HEK293 (cell line): ENCODE measurements around the gene ZNF221.

Experiments
- FEZF1 ChIP-seq: fragments of 450-650 bp; formaldehyde crosslinking; IDR thresholded peaks from 2 replicates; pipeline ENCODE4 v1.5.1; 2016; ENCODE audit warnings: missing biosample characterization, missing genetic modification characterization
- IKZF3 ChIP-seq: fragments of 450-650 bp; IDR thresholded peaks from 2 replicates; pipeline ENCODE4 v1.5.0; 2018; ENCODE audit warnings: missing biosample characterization, mild to moderate bottlenecking, missing genetic modification characterization, moderate library complexity
- KLF1 ChIP-seq: fragments of 450-650 bp; formaldehyde crosslinking; IDR thresholded peaks from 2 replicates; pipeline ENCODE4 v1.5.1; 2016; ENCODE audit warnings: missing biosample characterization, missing genetic modification characterization
- KLF10 ChIP-seq: fragments of 450-650 bp; IDR thresholded peaks from 2 replicates; pipeline ENCODE4 v1.5.1; 2018; ENCODE audit warnings: missing biosample characterization, mild to moderate bottlenecking, missing genetic modification characterization
- REPIN1 ChIP-seq: fragments of 450-650 bp; formaldehyde crosslinking; IDR thresholded peaks from 2 replicates; pipeline ENCODE4 v1.5.1; 2017; ENCODE audit warnings: missing biosample characterization, missing genetic modification characterization, low read depth
- SP7 ChIP-seq: fragments of 450-650 bp; formaldehyde crosslinking; IDR thresholded peaks from 2 replicates; pipeline ENCODE4 v1.5.1; 2016; ENCODE audit warnings: missing biosample characterization, missing genetic modification characterization
- TRIM28 ChIP-seq: IDR thresholded peaks from 2 replicates; pipeline ENCODE4 v1.6.1; 2011; ENCODE audit warnings: low read length, control low read depth, borderline replicate concordance
- WT1 ChIP-seq: fragments of 450-650 bp; formaldehyde crosslinking; IDR thresholded peaks from 2 replicates; pipeline ENCODE4 v1.5.1; 2016; ENCODE audit warnings: missing biosample characterization, missing genetic modification characterization
- ZFP69B ChIP-seq: fragments of 450-650 bp; formaldehyde crosslinking; IDR thresholded peaks from 2 replicates; pipeline ENCODE4 v1.5.1; 2016; ENCODE audit warnings: missing biosample characterization, missing genetic modification characterization
- ZNF16 ChIP-seq: fragments of 450-650 bp; formaldehyde crosslinking; IDR thresholded peaks from 2 replicates; pipeline ENCODE4 v1.5.1; 2016; ENCODE audit warnings: low read depth, missing biosample characterization, missing genetic modification characterization
- ZNF175 ChIP-seq: fragments of 450-650 bp; formaldehyde crosslinking; IDR thresholded peaks from 2 replicates; pipeline ENCODE4 v1.5.1; 2016; ENCODE audit warnings: missing biosample characterization, missing genetic modification characterization
- ZNF221 ChIP-seq: fragments of 450-650 bp; formaldehyde crosslinking; IDR thresholded peaks from 2 replicates; pipeline ENCODE4 v1.5.1; 2017; ENCODE audit warnings: missing biosample characterization, missing genetic modification characterization, borderline replicate concordance
- ZNF394 ChIP-seq: fragments of 450-650 bp; formaldehyde crosslinking; IDR thresholded peaks from 2 replicates; pipeline ENCODE4 v1.5.1; 2016; ENCODE audit warnings: missing biosample characterization, missing genetic modification characterization, mild to moderate bottlenecking, moderate library complexity, borderline replicate concordance
- ZNF48 ChIP-seq: fragments of 450-650 bp; formaldehyde crosslinking; IDR thresholded peaks from 2 replicates; pipeline ENCODE4 v1.5.1; 2016; ENCODE audit warnings: missing biosample characterization, missing genetic modification characterization
- ZNF544 ChIP-seq: fragments of 450-650 bp; formaldehyde crosslinking; IDR thresholded peaks from 2 replicates; pipeline ENCODE4 v1.5.0; 2017; ENCODE audit warnings: missing biosample characterization, missing genetic modification characterization
- ZNF600 ChIP-seq: fragments of 450-650 bp; formaldehyde crosslinking; IDR thresholded peaks from 2 replicates; pipeline ENCODE4 v1.5.1; 2016; ENCODE audit warnings: missing biosample characterization, missing genetic modification characterization
- ZNF623 ChIP-seq: fragments of 450-650 bp; formaldehyde crosslinking; IDR thresholded peaks from 2 replicates; pipeline ENCODE4 v1.5.1; 2016; ENCODE audit warnings: missing biosample characterization, missing genetic modification characterization
- ZNF747 ChIP-seq: fragments of 450-650 bp; formaldehyde crosslinking; IDR thresholded peaks from 2 replicates; pipeline ENCODE4 v1.5.1; 2016; ENCODE audit warnings: missing biosample characterization, missing genetic modification characterization
- ZNF785 ChIP-seq: fragments of 450-650 bp; formaldehyde crosslinking; IDR thresholded peaks from 2 replicates; pipeline ENCODE4 v1.5.1; 2016; ENCODE audit warnings: missing biosample characterization, missing genetic modification characterization
- ZNF791 ChIP-seq: fragments of 450-650 bp; formaldehyde crosslinking; IDR thresholded peaks from 2 replicates; pipeline ENCODE4 v1.5.1; 2016; ENCODE audit warnings: missing biosample characterization, missing genetic modification characterization
- TF ChIP-seq, protein P1 (sequence below): fragments of 450-650 bp; formaldehyde crosslinking; IDR thresholded peaks from 2 replicates; pipeline ENCODE4 v1.5.1; 2016; ENCODE audit warnings: missing biosample characterization, missing genetic modification characterization
- TF ChIP-seq, protein P2 (sequence below): fragments of 450-650 bp; formaldehyde crosslinking; IDR thresholded peaks from 2 replicates; pipeline ENCODE4 v1.5.1; 2017; ENCODE audit warnings: missing biosample characterization, missing genetic modification characterization
- TF ChIP-seq, protein P3 (sequence below): fragments of 450-650 bp; IDR thresholded peaks from 2 replicates; pipeline ENCODE4 v1.5.1; 2018; ENCODE audit warnings: missing biosample characterization, mild to moderate bottlenecking, missing genetic modification characterization
- TF ChIP-seq, protein P4 (sequence below): fragments of 450-650 bp; formaldehyde crosslinking; IDR thresholded peaks from 2 replicates; pipeline ENCODE4 v1.5.1; 2017; ENCODE audit warnings: missing biosample characterization, missing genetic modification characterization
- TF ChIP-seq, protein P5 (sequence below): fragments of 450-650 bp; formaldehyde crosslinking; optimal IDR thresholded peaks from 2 replicates; pipeline ENCODE3; 2016; ENCODE audit warnings: missing biosample characterization, mild to moderate bottlenecking, missing genetic modification characterization
- TF ChIP-seq, protein P6 (sequence below): fragments of 450-650 bp; formaldehyde crosslinking; IDR thresholded peaks from 2 replicates; pipeline ENCODE4 v1.5.1; 2016; ENCODE audit warnings: missing biosample characterization, missing genetic modification characterization
- TF ChIP-seq, protein P7 (sequence below): fragments of 450-650 bp; formaldehyde crosslinking; conservative IDR thresholded peaks from 2 replicates; pipeline ENCODE4 v1.5.1; 2016; ENCODE audit warnings: low read depth, missing biosample characterization, missing genetic modification characterization

Gene ZNF221

DNA sequence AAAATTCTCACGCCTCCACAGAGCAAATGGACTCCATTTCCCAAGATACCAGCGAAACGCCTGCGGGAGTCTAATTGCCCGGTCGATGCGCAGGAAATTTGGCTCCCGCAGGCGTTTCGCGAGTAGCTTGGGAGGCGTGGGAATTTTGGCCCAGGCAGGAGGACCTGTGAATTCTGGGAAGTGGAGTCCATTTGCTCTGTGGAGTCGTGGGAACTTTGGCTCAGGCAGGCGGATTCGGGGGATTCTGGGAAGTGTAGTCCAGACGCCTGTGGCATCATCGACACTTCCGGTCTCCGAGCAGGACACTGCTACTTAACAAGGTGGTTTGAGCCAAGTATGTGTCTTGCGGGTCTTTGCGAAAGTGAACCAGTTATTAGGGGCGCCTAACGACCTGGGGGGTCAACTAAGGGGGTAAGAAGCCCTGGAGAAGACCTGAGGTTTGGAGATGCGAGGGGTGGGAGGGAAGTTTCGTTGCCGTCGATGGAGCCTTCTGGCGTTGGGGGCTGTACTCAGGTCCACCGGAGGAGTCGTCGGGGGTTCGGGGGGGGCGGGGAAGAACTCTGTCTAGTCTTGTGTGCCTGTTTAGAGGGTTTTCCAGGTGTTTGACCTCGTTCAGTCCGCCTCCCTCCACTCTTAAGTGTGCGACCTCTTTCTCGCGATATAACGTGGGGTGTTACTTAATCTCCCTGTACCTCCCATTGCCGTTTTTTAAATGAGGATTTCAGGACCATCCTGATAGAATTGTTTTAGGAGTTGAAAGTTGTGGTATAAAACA, 33.1 kb downstream of the ZNF221 start, which contains the start of gene ZNF155 (continued):
- peak; percentile 73 for TF ChIP-seq SP7
- TF ChIP-seq ZNF394 = peak; percentile 55; the same call in 1 of the 2 replicates
- no peak; the same call in 1 of the 2 replicates for TF ChIP-seq ZNF623 (tag by site-specific recombination)
- no peak for TF ChIP-seq ZNF747 (tag by site-specific recombination)
- peak; percentile 63 for TF ChIP-seq ZNF600 (tag by site-specific recombination)
- TF ChIP-seq, protein P1, sequence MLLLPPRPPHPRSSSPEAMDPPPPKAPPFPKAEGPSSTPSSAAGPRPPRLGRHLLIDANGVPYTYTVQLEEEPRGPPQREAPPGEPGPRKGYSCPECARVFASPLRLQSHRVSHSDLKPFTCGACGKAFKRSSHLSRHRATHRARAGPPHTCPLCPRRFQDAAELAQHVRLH = peak; percentile 92
- TF ChIP-seq, protein P2, sequence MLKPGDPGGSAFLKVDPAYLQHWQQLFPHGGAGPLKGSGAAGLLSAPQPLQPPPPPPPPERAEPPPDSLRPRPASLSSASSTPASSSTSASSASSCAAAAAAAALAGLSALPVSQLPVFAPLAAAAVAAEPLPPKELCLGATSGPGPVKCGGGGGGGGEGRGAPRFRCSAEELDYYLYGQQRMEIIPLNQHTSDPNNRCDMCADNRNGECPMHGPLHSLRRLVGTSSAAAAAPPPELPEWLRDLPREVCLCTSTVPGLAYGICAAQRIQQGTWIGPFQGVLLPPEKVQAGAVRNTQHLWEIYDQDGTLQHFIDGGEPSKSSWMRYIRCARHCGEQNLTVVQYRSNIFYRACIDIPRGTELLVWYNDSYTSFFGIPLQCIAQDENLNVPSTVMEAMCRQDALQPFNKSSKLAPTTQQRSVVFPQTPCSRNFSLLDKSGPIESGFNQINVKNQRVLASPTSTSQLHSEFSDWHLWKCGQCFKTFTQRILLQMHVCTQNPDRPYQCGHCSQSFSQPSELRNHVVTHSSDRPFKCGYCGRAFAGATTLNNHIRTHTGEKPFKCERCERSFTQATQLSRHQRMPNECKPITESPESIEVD (tag by site-specific recombination) = no peak
- TF ChIP-seq, protein P3, sequence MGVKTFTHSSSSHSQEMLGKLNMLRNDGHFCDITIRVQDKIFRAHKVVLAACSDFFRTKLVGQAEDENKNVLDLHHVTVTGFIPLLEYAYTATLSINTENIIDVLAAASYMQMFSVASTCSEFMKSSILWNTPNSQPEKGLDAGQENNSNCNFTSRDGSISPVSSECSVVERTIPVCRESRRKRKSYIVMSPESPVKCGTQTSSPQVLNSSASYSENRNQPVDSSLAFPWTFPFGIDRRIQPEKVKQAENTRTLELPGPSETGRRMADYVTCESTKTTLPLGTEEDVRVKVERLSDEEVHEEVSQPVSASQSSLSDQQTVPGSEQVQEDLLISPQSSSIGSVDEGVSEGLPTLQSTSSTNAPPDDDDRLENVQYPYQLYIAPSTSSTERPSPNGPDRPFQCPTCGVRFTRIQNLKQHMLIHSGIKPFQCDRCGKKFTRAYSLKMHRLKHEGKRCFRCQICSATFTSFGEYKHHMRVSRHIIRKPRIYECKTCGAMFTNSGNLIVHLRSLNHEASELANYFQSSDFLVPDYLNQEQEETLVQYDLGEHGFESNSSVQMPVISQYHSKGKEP (tag by site-specific recombination) = peak; percentile 79
- TF ChIP-seq ZFP69B (tag by site-specific recombination) = peak; percentile 8; the same call in 1 of the 2 replicates
- TF ChIP-seq ZNF221 = 0 out of 2 replicates have a peak, but pooled peaks have one; percentile 6
- TF ChIP-seq, protein P4, sequence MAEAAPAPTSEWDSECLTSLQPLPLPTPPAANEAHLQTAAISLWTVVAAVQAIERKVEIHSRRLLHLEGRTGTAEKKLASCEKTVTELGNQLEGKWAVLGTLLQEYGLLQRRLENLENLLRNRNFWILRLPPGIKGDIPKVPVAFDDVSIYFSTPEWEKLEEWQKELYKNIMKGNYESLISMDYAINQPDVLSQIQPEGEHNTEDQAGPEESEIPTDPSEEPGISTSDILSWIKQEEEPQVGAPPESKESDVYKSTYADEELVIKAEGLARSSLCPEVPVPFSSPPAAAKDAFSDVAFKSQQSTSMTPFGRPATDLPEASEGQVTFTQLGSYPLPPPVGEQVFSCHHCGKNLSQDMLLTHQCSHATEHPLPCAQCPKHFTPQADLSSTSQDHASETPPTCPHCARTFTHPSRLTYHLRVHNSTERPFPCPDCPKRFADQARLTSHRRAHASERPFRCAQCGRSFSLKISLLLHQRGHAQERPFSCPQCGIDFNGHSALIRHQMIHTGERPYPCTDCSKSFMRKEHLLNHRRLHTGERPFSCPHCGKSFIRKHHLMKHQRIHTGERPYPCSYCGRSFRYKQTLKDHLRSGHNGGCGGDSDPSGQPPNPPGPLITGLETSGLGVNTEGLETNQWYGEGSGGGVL (tag by site-specific recombination) = peak; percentile 82
- TF ChIP-seq TRIM28 = no peak
- peak; percentile 28; the same call in 1 of the 2 replicates for TF ChIP-seq WT1 (tag by site-specific recombination)
- TF ChIP-seq KLF10 (tag by site-specific recombination) = 0 out of 2 replicates have a peak, but pooled peaks have one; percentile 56
- TF ChIP-seq ZNF16 = no peak
- TF ChIP-seq KLF1 (tag by site-specific recombination) = peak; percentile 22; the same call in 1 of the 2 replicates
- TF ChIP-seq, protein P5, sequence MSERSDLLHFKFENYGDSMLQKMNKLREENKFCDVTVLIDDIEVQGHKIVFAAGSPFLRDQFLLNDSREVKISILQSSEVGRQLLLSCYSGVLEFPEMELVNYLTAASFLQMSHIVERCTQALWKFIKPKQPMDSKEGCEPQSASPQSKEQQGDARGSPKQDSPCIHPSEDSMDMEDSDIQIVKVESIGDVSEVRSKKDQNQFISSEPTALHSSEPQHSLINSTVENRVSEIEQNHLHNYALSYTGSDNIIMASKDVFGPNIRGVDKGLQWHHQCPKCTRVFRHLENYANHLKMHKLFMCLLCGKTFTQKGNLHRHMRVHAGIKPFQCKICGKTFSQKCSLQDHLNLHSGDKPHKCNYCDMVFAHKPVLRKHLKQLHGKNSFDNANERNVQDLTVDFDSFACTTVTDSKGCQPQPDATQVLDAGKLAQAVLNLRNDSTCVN (tag by site-specific recombination) = peak; percentile 30
- TF ChIP-seq, protein P6, sequence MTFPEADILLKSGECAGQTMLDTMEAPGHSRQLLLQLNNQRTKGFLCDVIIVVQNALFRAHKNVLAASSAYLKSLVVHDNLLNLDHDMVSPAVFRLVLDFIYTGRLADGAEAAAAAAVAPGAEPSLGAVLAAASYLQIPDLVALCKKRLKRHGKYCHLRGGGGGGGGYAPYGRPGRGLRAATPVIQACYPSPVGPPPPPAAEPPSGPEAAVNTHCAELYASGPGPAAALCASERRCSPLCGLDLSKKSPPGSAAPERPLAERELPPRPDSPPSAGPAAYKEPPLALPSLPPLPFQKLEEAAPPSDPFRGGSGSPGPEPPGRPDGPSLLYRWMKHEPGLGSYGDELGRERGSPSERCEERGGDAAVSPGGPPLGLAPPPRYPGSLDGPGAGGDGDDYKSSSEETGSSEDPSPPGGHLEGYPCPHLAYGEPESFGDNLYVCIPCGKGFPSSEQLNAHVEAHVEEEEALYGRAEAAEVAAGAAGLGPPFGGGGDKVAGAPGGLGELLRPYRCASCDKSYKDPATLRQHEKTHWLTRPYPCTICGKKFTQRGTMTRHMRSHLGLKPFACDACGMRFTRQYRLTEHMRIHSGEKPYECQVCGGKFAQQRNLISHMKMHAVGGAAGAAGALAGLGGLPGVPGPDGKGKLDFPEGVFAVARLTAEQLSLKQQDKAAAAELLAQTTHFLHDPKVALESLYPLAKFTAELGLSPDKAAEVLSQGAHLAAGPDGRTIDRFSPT (tag by site-specific recombination) = no peak
- TF ChIP-seq, protein P7, sequence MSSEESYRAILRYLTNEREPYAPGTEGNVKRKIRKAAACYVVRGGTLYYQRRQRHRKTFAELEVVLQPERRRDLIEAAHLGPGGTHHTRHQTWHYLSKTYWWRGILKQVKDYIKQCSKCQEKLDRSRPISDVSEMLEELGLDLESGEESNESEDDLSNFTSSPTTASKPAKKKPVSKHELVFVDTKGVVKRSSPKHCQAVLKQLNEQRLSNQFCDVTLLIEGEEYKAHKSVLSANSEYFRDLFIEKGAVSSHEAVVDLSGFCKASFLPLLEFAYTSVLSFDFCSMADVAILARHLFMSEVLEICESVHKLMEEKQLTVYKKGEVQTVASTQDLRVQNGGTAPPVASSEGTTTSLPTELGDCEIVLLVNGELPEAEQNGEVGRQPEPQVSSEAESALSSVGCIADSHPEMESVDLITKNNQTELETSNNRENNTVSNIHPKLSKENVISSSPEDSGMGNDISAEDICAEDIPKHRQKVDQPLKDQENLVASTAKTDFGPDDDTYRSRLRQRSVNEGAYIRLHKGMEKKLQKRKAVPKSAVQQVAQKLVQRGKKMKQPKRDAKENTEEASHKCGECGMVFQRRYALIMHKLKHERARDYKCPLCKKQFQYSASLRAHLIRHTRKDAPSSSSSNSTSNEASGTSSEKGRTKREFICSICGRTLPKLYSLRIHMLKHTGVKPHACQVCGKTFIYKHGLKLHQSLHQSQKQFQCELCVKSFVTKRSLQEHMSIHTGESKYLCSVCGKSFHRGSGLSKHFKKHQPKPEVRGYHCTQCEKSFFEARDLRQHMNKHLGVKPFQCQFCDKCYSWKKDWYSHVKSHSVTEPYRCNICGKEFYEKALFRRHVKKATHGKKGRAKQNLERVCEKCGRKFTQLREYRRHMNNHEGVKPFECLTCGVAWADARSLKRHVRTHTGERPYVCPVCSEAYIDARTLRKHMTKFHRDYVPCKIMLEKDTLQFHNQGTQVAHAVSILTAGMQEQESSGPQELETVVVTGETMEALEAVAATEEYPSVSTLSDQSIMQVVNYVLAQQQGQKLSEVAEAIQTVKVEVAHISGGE (tag by site-specific recombination) = peak; percentile 95
- no peak for TF ChIP-seq ZNF791 (tag by site-specific recombination)
- no peak for TF ChIP-seq REPIN1
- TF ChIP-seq ZNF785 (tag by site-specific recombination) = peak; percentile 8; the same call in 1 of the 2 replicates
- no peak for TF ChIP-seq FEZF1
- TF ChIP-seq ZNF175 (tag by site-specific recombination) = no peak
- TF ChIP-seq ZNF48 (tag by site-specific recombination) = no peak
- no peak for TF ChIP-seq ZNF544 (tag by site-specific recombination)
- TF ChIP-seq IKZF3 (tag by site-specific recombination) = peak; percentile 100
